Measurements from ENCODE around the gene PCDHGB6. TPM values are rescaled to one million over a fixed set of nuclear protein-coding genes. Genes with fewer than 3 reads are reported as not detected.
"Not testable (repeated sequence)": the region's sequence is repeated elsewhere in the genome, so short reads cannot be mapped to it uniquely, and the experiment has no call there.

The PCDHGB6 gene
- total RNA-seq, 1 donor from 2014 or later: 60.0 TPM

GRCh38 chr5:141384471-141385267 lies 23.2 kb upstream of the PCDHGB6 start:
- no peaks in the 10 kb centered on the region for H3K4me1 Mint-ChIP-seq (ENCODE audit: unreplicated experiment)
- H3K27me3 Mint-ChIP-seq (ENCODE audit: unreplicated experiment): peaks cover 4% of the 10 kb centered on the region
- peaks cover 65% of the 10 kb centered on the region for H3K36me3 Mint-ChIP-seq (ENCODE audit: low read depth, unreplicated experiment)
- peaks cover 32% of the 10 kb centered on the region for H3K9me3 Mint-ChIP-seq (ENCODE audit: unreplicated experiment)
- no peak overlapping the region for H3K27ac Mint-ChIP-seq (ENCODE audit: unreplicated experiment)
- DNase-seq (ENCODE audit: low spot score): no peak
- H3K4me3 Mint-ChIP-seq (ENCODE audit: unreplicated experiment): peak overlapping the region; percentile 62
- TF ChIP-seq CTCF (IDR thresholded peaks at IDR 0.05; ENCODE audit: unreplicated experiment): no peak

GRCh38 chr5:141387557-141388311 lies 20.1 kb upstream of the PCDHGB6 start, which contains the start of gene PCDHGB4:
Gene PCDHGB4 (plus strand): TSS chr5:141387698. CDS start chr5:141387885, 187 bp downstream.
- peak; percentile 13 for TF ChIP-seq CTCF (IDR thresholded peaks at IDR 0.05; ENCODE audit: unreplicated experiment)
- H3K27me3 Mint-ChIP-seq (ENCODE audit: unreplicated experiment); H3K4me1 Mint-ChIP-seq (ENCODE audit: unreplicated experiment): not testable (repeated sequence)
- Mint-ChIP-seq H3K4me3 (ENCODE audit: unreplicated experiment) (peak within 1 kb of the TSS; percentile 81), H3K9me3 (ENCODE audit: unreplicated experiment) (peaks cover 37% of the 10 kb centered on the region), H3K27ac (ENCODE audit: unreplicated experiment) (peak within 1 kb of the TSS; percentile 48), H3K36me3 (ENCODE audit: low read depth, unreplicated experiment) (peaks cover 73% of the 10 kb centered on the region)
- DNase-seq (ENCODE audit: low spot score): peak; percentile 47

- H3K4me1 Mint-ChIP-seq (ENCODE audit: unreplicated experiment): peaks cover 3% of the 10 kb centered on the region
- H3K9me3 Mint-ChIP-seq (ENCODE audit: unreplicated experiment): peaks cover 41% of the 10 kb centered on the region
- peaks cover 8% of the 10 kb centered on the region for H3K27me3 Mint-ChIP-seq (ENCODE audit: unreplicated experiment)
- H3K27ac Mint-ChIP-seq (ENCODE audit: unreplicated experiment): no peak overlapping the region
- H3K4me3 Mint-ChIP-seq (ENCODE audit: unreplicated experiment): peak overlapping the region; percentile 81
- H3K36me3 Mint-ChIP-seq (ENCODE audit: low read depth, unreplicated experiment): peaks cover 73% of the 10 kb centered on the region
- no peak for TF ChIP-seq CTCF (IDR thresholded peaks at IDR 0.05; ENCODE audit: unreplicated experiment)
- DNase-seq (ENCODE audit: low spot score): no peak
These were observed 19.2 kb upstream of the PCDHGB6 start for GRCh38 chr5:141388661-141389060.

GRCh38 chr5:141389153-141390042 lies 18.4 kb upstream of the PCDHGB6 start:
- H3K4me3 Mint-ChIP-seq (ENCODE audit: unreplicated experiment): peak overlapping the region; percentile 81
- peaks cover 3% of the 10 kb centered on the region for H3K4me1 Mint-ChIP-seq (ENCODE audit: unreplicated experiment)
- no peak for TF ChIP-seq CTCF (IDR thresholded peaks at IDR 0.05; ENCODE audit: unreplicated experiment)
- H3K27ac Mint-ChIP-seq (ENCODE audit: unreplicated experiment): no peak overlapping the region
- H3K27me3 Mint-ChIP-seq (ENCODE audit: unreplicated experiment): peaks cover 8% of the 10 kb centered on the region
- no peak for DNase-seq (ENCODE audit: low spot score)
- peaks cover 73% of the 10 kb centered on the region for H3K36me3 Mint-ChIP-seq (ENCODE audit: low read depth, unreplicated experiment)
- H3K9me3 Mint-ChIP-seq (ENCODE audit: unreplicated experiment): peaks cover 43% of the 10 kb centered on the region

All from endothelial cell (in vitro differentiated cells).